Neural cell (in vitro differentiated cells): ENCODE results near the gene IPPK.

ENCODE experiments used
- CTCF ChIP-seq: fragments of 450-650 bp; IDR thresholded peaks from 2 replicates; pipeline ENCODE4 v1.5.1; 2014; ENCODE audit warnings: antibody characterized with exemption, mild to moderate bottlenecking, moderate library complexity; ENCODE audit not compliant: poor library complexity, severe bottlenecking
- EP300 ChIP-seq: fragments of 450-650 bp; conservative IDR thresholded peaks from 2 replicates; pipeline ENCODE4 v1.6.1; 2014; ENCODE audit warnings: antibody characterized with exemption, mild to moderate bottlenecking, moderate library complexity; ENCODE audit not compliant: poor library complexity, severe bottlenecking
- EZH2 ChIP-seq: fragments of 200-600, 300-800 bp; shearing (Covaris generic), sonication (generic); IDR thresholded peaks from 2 replicates; pipeline ENCODE4 v1.6.1; 2014; ENCODE audit warnings: antibody characterized with exemption, low read length, borderline replicate concordance, mild to moderate bottlenecking; ENCODE audit not compliant: insufficient read depth, poor library complexity, severe bottlenecking
- POLR2AphosphoS5 ChIP-seq: IDR thresholded peaks from 2 replicates; pipeline ENCODE4 v1.6.1; 2012
- RAD21 ChIP-seq: fragments of 450-650 bp; conservative IDR thresholded peaks from 2 replicates; pipeline ENCODE4 v1.6.1; 2014; ENCODE audit warnings: antibody characterized with exemption, mild to moderate bottlenecking, moderate library complexity

- no peak for TF ChIP-seq POLR2AphosphoS5
- TF ChIP-seq CTCF, result no peak
- TF ChIP-seq EP300, result no peak
- no peak for TF ChIP-seq EZH2
- no peak for TF ChIP-seq RAD21
These were observed 31.3 kb downstream of the IPPK start for GRCh38 chr9:92638621-92639101.
